ENCODE results near the gene FAM174B. TPM values are rescaled to one million over a fixed set of nuclear protein-coding genes. Genes with fewer than 3 reads are reported as not detected.

The FAM174B gene
- total RNA-seq, 3 donors from 2014 or later (not counting 1 experiment from before 2014, with no cell fraction given): 0.68 to 2.6 (median 0.88) TPM

- ATAC-seq: no peak
- no peaks in the 10 kb centered on the region for H3K4me1 ChIP-seq (ENCODE audit: control insufficient read depth, insufficient read depth, low read length)
- intact Hi-C loops (cut with micrococcal nuclease): no loop called here
- Mint-ChIP-seq H3K4me3 (no peak overlapping the region), H3K9me3 (no peaks in the 10 kb centered on the region), H3K36me3 (no peaks in the 10 kb centered on the region), H3K4me1 (no peaks in the 10 kb centered on the region), H3K27ac (no peak overlapping the region), H3K27me3 (ENCODE audit: low read depth in 2 of 2) (no peaks in the 10 kb centered on the region)
- no peak for DNase-seq
- no peaks in the 10 kb centered on the region for H3K36me3 ChIP-seq (ENCODE audit: control insufficient read depth, insufficient read depth, low read length)
- no peak overlapping the region for H3K4me3 ChIP-seq (ENCODE audit: low read length)
- no peaks in the 10 kb centered on the region for H3K9me3 ChIP-seq (ENCODE audit: control insufficient read depth, insufficient read depth, low read length)
- no peak overlapping the region for H3K27ac ChIP-seq (ENCODE audit: low read length)
- no peaks in the 10 kb centered on the region for H3K27me3 ChIP-seq (ENCODE audit: control insufficient read depth, insufficient read depth, low read length)
- WGBS (ENCODE audit: insufficient coverage): 45% methylated on average over 2 of the region's 3 CpGs
- TF ChIP-seq, protein P1, sequence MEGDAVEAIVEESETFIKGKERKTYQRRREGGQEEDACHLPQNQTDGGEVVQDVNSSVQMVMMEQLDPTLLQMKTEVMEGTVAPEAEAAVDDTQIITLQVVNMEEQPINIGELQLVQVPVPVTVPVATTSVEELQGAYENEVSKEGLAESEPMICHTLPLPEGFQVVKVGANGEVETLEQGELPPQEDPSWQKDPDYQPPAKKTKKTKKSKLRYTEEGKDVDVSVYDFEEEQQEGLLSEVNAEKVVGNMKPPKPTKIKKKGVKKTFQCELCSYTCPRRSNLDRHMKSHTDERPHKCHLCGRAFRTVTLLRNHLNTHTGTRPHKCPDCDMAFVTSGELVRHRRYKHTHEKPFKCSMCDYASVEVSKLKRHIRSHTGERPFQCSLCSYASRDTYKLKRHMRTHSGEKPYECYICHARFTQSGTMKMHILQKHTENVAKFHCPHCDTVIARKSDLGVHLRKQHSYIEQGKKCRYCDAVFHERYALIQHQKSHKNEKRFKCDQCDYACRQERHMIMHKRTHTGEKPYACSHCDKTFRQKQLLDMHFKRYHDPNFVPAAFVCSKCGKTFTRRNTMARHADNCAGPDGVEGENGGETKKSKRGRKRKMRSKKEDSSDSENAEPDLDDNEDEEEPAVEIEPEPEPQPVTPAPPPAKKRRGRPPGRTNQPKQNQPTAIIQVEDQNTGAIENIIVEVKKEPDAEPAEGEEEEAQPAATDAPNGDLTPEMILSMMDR (IDR thresholded peaks at IDR 0.05): no peak
These were observed 30.2 kb downstream of the FAM174B start for GRCh38 chr15:92625251-92625980.

DNA sequence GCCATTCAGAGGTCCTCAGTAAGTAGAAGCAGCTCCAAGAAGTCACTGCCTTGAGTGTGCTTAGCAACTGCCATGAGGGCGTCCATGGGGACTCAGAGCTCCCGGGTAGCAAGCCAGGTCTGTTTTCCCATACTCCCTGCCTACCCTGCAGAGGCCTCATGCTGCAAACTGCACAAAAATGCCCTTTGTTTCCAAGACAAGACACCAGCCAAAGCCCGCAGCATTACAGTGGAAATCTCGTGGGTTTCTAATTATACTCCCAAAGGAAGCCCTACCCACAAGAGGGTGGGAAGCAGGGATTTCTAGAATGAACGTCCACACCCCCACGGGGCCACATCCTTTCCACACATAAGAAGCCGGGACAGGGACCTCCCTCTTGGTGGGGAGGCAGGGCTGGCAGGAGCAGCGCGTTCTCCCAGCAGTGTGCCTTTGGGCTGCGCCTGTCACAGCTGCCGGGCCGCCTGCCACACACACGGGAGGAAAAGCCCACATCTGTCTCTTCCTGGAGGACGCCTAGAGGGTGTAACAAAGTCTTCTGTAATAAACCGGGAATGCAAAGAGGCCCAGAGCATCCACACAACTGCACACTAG, 31.1 kb downstream of the FAM174B start:
- Mint-ChIP-seq H3K4me3 (no peak overlapping the region), H3K9me3 (no peaks in the 10 kb centered on the region), H3K4me1 (no peaks in the 10 kb centered on the region), H3K27ac (no peak overlapping the region), H3K36me3 (no peaks in the 10 kb centered on the region), H3K27me3 (ENCODE audit: low read depth in 2 of 2) (peaks cover 0 to 4% of the 10 kb centered on the region in 2 donors)
- intact Hi-C loops (cut with micrococcal nuclease): no loop called here
- no peak for ATAC-seq
- Histone ChIP-seq H3K36me3 (ENCODE audit: control insufficient read depth, insufficient read depth, low read length) (no peaks in the 10 kb centered on the region), H3K27ac (ENCODE audit: low read length) (no peak overlapping the region), H3K27me3 (ENCODE audit: control insufficient read depth, insufficient read depth, low read length) (no peaks in the 10 kb centered on the region), H3K9me3 (ENCODE audit: control insufficient read depth, insufficient read depth, low read length) (no peaks in the 10 kb centered on the region), H3K4me1 (ENCODE audit: control insufficient read depth, insufficient read depth, low read length) (no peaks in the 10 kb centered on the region), H3K4me3 (ENCODE audit: low read length) (no peak overlapping the region)
- DNase-seq: no peak
- 76% methylated on average over 15 of the region's 15 CpGs for WGBS (ENCODE audit: insufficient coverage)
- TF ChIP-seq, protein P1 (IDR thresholded peaks at IDR 0.05): no peak

GRCh38 chr15:92623435-92623834, 32.1 kb downstream of the FAM174B start:
- intact Hi-C loops (cut with micrococcal nuclease): no loop called here
- DNase-seq (no peak), ATAC-seq (no peak)
- no peak overlapping the region for H3K4me3 ChIP-seq (ENCODE audit: low read length)
- Mint-ChIP-seq H3K27me3 (ENCODE audit: low read depth in 2 of 2) (peaks cover 0 to 4% of the 10 kb centered on the region in 2 donors), H3K4me3 (no peak overlapping the region), H3K36me3 (no peaks in the 10 kb centered on the region), H3K27ac (no peak overlapping the region), H3K4me1 (no peaks in the 10 kb centered on the region), H3K9me3 (no peaks in the 10 kb centered on the region)
- no peaks in the 10 kb centered on the region for H3K4me1 ChIP-seq (ENCODE audit: control insufficient read depth, insufficient read depth, low read length)
- H3K27me3 ChIP-seq (ENCODE audit: control insufficient read depth, insufficient read depth, low read length): no peaks in the 10 kb centered on the region
- no peaks in the 10 kb centered on the region for H3K36me3 ChIP-seq (ENCODE audit: control insufficient read depth, insufficient read depth, low read length)
- H3K9me3 ChIP-seq (ENCODE audit: control insufficient read depth, insufficient read depth, low read length): no peaks in the 10 kb centered on the region
- WGBS (ENCODE audit: insufficient coverage): 93% methylated on average over 14 of the region's 14 CpGs
- H3K27ac ChIP-seq (ENCODE audit: low read length): no peak overlapping the region
- TF ChIP-seq, protein P1 (IDR thresholded peaks at IDR 0.05): no peak

Measured in natural killer cell (primary cell).